ENCODE data around the gene NDUFS8. TPM values are rescaled to one million over a fixed set of nuclear protein-coding genes. Genes with fewer than 3 reads are reported as not detected.

NDUFS8 gene
- total and polyA plus RNA-seq, 10 of the 15 experiments (the other 5 are each of a cell fraction or from before 2014, with no cell fraction given) = 17.6 to 308 (median 120) TPM

- CTCF ChIA-PET = interaction anchor here (1.0 to 1.6 kb wide), 3 partner anchors 10 to 48 kb away, joined by 3 read pairs; partner anchors contain the start of gene NDUFS8
- WGBS (ENCODE audit: insufficient coverage, insufficient replicate concordance, low lambda C conversion rate, missing lambda C conversion rate) = 82% methylated on average over 12 of the region's 12 CpGs
- RAD21 ChIA-PET (ENCODE audit: unreplicated experiment) = interaction anchor here (1.3 to 4.3 kb wide), 3 partner anchors 10 to 77 kb away, joined by 3 to 23 read pairs (median 4); partner anchors contain the start of gene ALDH3B1
- Histone ChIP-seq H3K9me3 (replicated peaks; ENCODE audit: control insufficient read depth, insufficient read depth, low read length) (no peaks in the 10 kb centered on the region), H3K36me3 (ENCODE audit: control insufficient read depth in 2 of 2, insufficient read depth in 2 of 2, low read length in 1 of 2) (peaks cover 5 to 24% of the 10 kb centered on the region in 2 experiments; a peak in 3 of 4 replicates), H2AFZ (ENCODE audit: control insufficient read depth, low read depth, low read length) (no peak overlapping the region), H3K79me2 (ENCODE audit: control insufficient read depth, insufficient read depth, low read length) (peaks cover 46% of the 10 kb centered on the region), H3K27me3 (replicated peaks in 1 of 2; ENCODE audit: control insufficient read depth in 2 of 2, insufficient read depth in 2 of 2, low read length in 1 of 2) (no peaks in the 10 kb centered on the region), H3K4me2 (ENCODE audit: control insufficient read depth, insufficient read depth) (peak overlapping the region; percentile 84), H3K27ac (ENCODE audit: control insufficient read depth, insufficient read depth) (peak overlapping the region; percentile 91), H3K4me1 (ENCODE audit: control insufficient read depth, insufficient read depth, low read length) (peaks cover 13% of the 10 kb centered on the region), H4K20me1 (ENCODE audit: control insufficient read depth, insufficient read depth) (no peaks in the 10 kb centered on the region; the same call in 1 of the 2 replicates), H3K9ac (ENCODE audit: control insufficient read depth, insufficient read depth, low read length) (peak overlapping the region; percentile 79; the same call in 1 of the 2 replicates), H3K4me3 (peak overlapping the region; percentile 99)
- POLR2A ChIA-PET = interaction anchor here (0.6 to 3.4 kb wide), 8 partner anchors 11 to 232 kb away, joined by 3 to 21 read pairs (median 4); partner anchors contain the start of gene NDUFS8
- in situ Hi-C loops (cut with MboI) = no loop called here
- intact Hi-C loops (cut with micrococcal nuclease; ENCODE audit: unreplicated experiment) = no loop called here
- TF ChIP-seq RBBP5 (conservative IDR thresholded peaks at IDR 0.05) = no peak
- no peak for TF ChIP-seq TAF1 (IDR thresholded peaks at IDR 0.05; ENCODE audit: borderline replicate concordance, low read depth, low read length)
- no peak for TF ChIP-seq USF2 (IDR thresholded peaks at IDR 0.05; ENCODE audit: borderline replicate concordance, low read depth, low read length)
- no peak for TF ChIP-seq POLR2A (IDR thresholded peaks at IDR 0.05; ENCODE audit: low read depth, low read length)
- no peak for TF ChIP-seq POLR2AphosphoS2 (IDR thresholded peaks at IDR 0.05; ENCODE audit: low read depth, low read length)
- TF ChIP-seq RB1 (IDR thresholded peaks at IDR 0.05; ENCODE audit: borderline replicate concordance) = no peak
- TF ChIP-seq SMAD5 (IDR thresholded peaks at IDR 0.05; ENCODE audit: low read depth) = no peak
- no peak for TF ChIP-seq KDM1A (IDR thresholded peaks at IDR 0.05; ENCODE audit: borderline replicate concordance)
- no peak for TF ChIP-seq JUND (IDR thresholded peaks at IDR 0.05; ENCODE audit: low read depth, low read length)
- TF ChIP-seq SUZ12 (IDR thresholded peaks at IDR 0.05; ENCODE audit: unreplicated experiment) = no peak
- no peak for TF ChIP-seq RUNX3 (IDR thresholded peaks at IDR 0.05; ENCODE audit: low read length)
- no peak for TF ChIP-seq PBX3 (IDR thresholded peaks at IDR 0.05; ENCODE audit: insufficient replicate concordance, low read depth, low read length)
- no peak for TF ChIP-seq MEF2A (IDR thresholded peaks at IDR 0.05; ENCODE audit: insufficient read depth, low read depth, low read length)
- TF ChIP-seq NR2C1 (IDR thresholded peaks at IDR 0.05) = no peak
- TF ChIP-seq IKZF1 (conservative IDR thresholded peaks at IDR 0.05) = no peak
- TF ChIP-seq EP300 (IDR thresholded peaks at IDR 0.05; ENCODE audit: borderline replicate concordance in 1 of 2, control insufficient read depth in 1 of 2, low read depth in 2 of 2, low read length in 2 of 2) = no peak
- TF ChIP-seq JUNB (IDR thresholded peaks at IDR 0.05) = no peak
- TF ChIP-seq NKRF (conservative IDR thresholded peaks at IDR 0.05) = no peak
- SMC1A ChIA-PET (ENCODE audit: uncharacterized antibody, unreplicated experiment) = interaction anchor here (0.8 to 3.0 kb wide), 4 partner anchors 11 to 76 kb away, joined by 3 to 19 read pairs (median 4); partner anchors contain the start of gene NDUFS8
- no TSS peak for BruUV-seq (replicated peaks)
- FAIRE-seq = no peak
- ATAC-seq = no peak
- no peak for DNase-seq (ENCODE audit: low read depth, low spot score)
Measured at GRCh38 chr11:68041617-68042218, 11.2 kb downstream of the NDUFS8 start.

Measured in GM12878 (cell line).